WERI-Rb-1 (cell line): ENCODE results near the gene NFE2L2.

Source experiments
- DNase-seq: peaks from one replicate; pipeline ENCODE4 v3.0.0-alpha.2; 2020
- H3K27ac ChIP-seq: fragments of 250-450 bp; sonication (Bioruptor Pico); 2 replicates; pipeline ENCODE4 v1.5.1; 2020; ENCODE audit warnings: mild to moderate bottlenecking, moderate library complexity
- H3K27me3 ChIP-seq: fragments of 250-450 bp; sonication (Bioruptor Pico); 2 replicates; pipeline ENCODE4 v1.5.1; 2021; ENCODE audit warnings: mild to moderate bottlenecking, low read depth, moderate library complexity; ENCODE audit not compliant: insufficient read depth, severe bottlenecking
- H3K36me3 ChIP-seq: fragments of 250-450 bp; sonication (Bioruptor Pico); 2 replicates; pipeline ENCODE4 v1.5.1; 2020; ENCODE audit warnings: mild to moderate bottlenecking, moderate library complexity
- H3K4me3 ChIP-seq: 2 replicates; pipeline ENCODE4 v1.5.1; 2011; ENCODE audit warnings: low read depth, mild to moderate bottlenecking, control low read depth, low read length
- H3K9me3 ChIP-seq: fragments of 250-450 bp; sonication (Bioruptor Pico); 2 replicates; pipeline ENCODE4 v1.5.1; 2021; ENCODE audit warnings: mild to moderate bottlenecking, moderate library complexity; ENCODE audit not compliant: severe bottlenecking
- TF ChIP-seq, protein P1 (sequence below): IDR thresholded peaks from 2 replicates; pipeline ENCODE4 v1.5.1; 2011; ENCODE audit warnings: low read depth, mild to moderate bottlenecking, control low read depth, inconsistent platforms, low read length

Gene NFE2L2

DNA sequence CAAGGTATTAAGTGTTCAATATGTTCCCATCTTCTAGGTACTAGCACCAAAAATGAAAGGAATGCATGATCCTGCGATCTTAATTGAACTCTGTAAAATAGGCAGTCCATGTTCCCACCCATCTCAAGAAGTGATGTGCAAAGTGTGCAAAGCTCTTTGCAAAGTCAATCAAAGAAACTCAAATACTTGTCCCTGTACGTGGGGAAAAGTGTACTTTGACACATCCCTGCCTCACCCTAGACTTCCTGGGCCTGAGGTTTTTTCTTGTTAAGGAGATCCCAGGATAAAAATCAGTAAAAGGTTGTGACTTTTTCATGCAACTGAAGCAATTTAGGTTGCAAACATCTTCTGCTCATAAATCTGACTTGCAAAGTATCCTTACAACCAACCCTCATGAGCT lies 26.6 kb downstream of the NFE2L2 start:
- no peak for DNase-seq
- Histone ChIP-seq H3K36me3 (peaks cover 15% of the 10 kb centered on the region), H3K27me3 (no peaks in the 10 kb centered on the region), H3K9me3 (no peaks in the 10 kb centered on the region), H3K27ac (no peak overlapping the region), H3K4me3 (no peak overlapping the region)
- TF ChIP-seq, protein P1, sequence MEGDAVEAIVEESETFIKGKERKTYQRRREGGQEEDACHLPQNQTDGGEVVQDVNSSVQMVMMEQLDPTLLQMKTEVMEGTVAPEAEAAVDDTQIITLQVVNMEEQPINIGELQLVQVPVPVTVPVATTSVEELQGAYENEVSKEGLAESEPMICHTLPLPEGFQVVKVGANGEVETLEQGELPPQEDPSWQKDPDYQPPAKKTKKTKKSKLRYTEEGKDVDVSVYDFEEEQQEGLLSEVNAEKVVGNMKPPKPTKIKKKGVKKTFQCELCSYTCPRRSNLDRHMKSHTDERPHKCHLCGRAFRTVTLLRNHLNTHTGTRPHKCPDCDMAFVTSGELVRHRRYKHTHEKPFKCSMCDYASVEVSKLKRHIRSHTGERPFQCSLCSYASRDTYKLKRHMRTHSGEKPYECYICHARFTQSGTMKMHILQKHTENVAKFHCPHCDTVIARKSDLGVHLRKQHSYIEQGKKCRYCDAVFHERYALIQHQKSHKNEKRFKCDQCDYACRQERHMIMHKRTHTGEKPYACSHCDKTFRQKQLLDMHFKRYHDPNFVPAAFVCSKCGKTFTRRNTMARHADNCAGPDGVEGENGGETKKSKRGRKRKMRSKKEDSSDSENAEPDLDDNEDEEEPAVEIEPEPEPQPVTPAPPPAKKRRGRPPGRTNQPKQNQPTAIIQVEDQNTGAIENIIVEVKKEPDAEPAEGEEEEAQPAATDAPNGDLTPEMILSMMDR, result no peak

DNA sequence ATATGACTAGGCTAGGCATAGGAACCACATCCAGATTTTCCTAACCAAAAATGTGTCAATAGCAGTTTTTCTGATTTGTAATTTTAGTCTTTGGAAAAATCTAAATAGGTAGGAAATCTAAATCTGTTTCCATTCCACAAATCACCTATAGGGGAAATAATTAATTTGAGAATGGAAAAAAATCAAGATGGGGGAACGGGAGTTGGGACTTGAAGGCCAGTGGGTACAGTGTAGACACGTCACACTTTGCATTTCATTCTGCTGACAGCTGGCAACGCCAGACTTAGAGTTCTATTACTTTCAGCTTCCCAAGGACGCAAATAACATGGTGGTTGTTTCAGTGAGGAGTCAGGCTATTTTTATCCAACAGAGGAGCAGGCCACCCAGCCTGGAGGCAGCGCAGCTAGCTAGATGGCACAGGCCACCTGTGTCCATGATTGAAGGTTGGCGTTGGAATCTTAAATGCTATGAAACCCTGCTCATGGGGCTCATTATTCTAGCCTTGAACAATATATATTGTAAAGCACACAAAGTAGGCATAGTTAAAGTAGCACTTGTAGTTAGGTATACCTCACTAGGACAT lies 28.6 kb downstream of the NFE2L2 start:
- Histone ChIP-seq H3K4me3 (no peak overlapping the region), H3K27ac (no peak overlapping the region), H3K36me3 (peaks cover 34% of the 10 kb centered on the region), H3K27me3 (no peaks in the 10 kb centered on the region), H3K9me3 (no peaks in the 10 kb centered on the region)
- TF ChIP-seq, protein P1, result no peak
- no peak for DNase-seq

DNA sequence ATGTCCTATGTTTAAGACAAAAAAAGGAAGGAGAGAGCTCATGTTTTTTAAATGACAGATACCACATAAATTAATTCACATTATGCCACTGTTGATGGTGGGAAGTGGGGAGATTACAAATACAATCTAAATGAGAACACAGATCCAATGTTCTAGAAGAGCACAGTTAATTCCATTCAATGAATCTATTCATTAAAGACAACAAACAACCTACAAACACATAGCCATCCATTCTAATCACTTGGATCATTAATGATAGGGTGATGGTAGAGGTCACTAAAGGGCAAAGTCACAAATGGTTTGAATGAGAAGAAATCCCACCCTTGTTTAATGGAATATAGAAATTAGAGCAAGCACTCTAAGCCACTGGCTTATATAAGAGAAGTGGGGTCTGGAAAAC lies 30.3 kb downstream of the NFE2L2 start:
- no peaks in the 10 kb centered on the region for H3K9me3 ChIP-seq
- no peak overlapping the region for H3K4me3 ChIP-seq
- DNase-seq, result no peak
- H3K36me3 ChIP-seq, result peaks cover 45% of the 10 kb centered on the region
- no peak overlapping the region for H3K27ac ChIP-seq
- TF ChIP-seq, protein P1, result no peak
- H3K27me3 ChIP-seq, result no peaks in the 10 kb centered on the region

DNA sequence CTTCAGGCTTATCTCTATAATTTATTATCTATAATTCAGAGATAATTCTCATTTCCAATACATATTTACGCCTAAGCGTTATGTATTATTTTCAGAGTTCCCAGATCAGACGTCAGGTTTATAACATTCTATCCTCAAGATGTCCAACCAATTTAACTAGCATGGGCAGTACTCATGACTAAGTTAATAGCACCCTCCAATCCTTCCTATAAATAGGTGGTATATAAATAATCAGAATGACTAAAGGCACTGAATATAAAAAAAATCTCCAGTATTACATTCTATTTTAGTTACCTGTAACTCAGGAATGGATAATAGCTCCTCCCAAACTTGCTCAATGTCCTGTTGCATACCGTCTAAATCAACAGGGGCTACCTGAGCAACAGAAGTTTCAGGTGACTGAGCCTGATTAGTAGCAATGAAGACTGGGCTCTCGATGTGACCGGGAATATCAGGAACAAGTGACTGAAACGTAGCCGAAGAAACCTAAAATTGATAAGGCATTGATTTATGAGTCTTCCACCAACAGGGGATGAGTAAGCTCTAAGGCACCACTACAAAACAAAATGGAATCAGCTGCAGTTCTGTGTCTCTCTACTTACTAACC lies 32.3 kb downstream of the NFE2L2 start:
- Histone ChIP-seq H3K27ac (no peak overlapping the region), H3K9me3 (no peaks in the 10 kb centered on the region), H3K4me3 (no peak overlapping the region), H3K36me3 (peaks cover 48% of the 10 kb centered on the region), H3K27me3 (no peaks in the 10 kb centered on the region)
- DNase-seq, result no peak
- TF ChIP-seq, protein P1, result no peak

DNA sequence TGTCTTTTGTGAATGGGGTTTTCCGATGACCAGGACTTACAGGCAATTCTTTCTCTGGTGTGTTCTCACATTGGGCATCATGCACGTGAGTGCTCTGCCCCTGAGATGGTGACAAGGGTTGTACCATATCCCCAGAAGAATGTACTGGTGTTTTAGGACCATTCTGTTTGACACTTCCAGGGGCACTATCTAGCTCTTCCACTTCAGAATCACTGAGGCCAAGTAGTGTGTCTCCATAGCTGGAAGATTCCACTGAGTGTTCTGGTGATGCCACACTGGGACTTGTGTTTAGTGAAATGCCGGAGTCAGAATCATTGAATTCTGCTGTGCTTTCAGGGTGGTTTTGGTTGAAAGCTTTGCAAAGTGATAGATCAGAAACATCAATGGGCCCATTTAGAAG lies 33.3 kb downstream of the NFE2L2 start:
- no peaks in the 10 kb centered on the region for H3K9me3 ChIP-seq
- H3K27me3 ChIP-seq, result no peaks in the 10 kb centered on the region
- H3K36me3 ChIP-seq, result peaks cover 48% of the 10 kb centered on the region
- DNase-seq, result no peak
- TF ChIP-seq, protein P1, result no peak
- H3K4me3 ChIP-seq, result no peak overlapping the region
- H3K27ac ChIP-seq, result no peak overlapping the region
